Measurements from ENCODE around the gene SMTNL2. TPM values are rescaled to one million over a fixed set of nuclear protein-coding genes. Genes with fewer than 3 reads are reported as not detected.
"Not testable (repeated sequence)": the region's sequence is repeated elsewhere in the genome, so short reads cannot be mapped to it uniquely, and the experiment has no call there.

SMTNL2 gene
- total RNA-seq, 1 donor from 2014 or later: 0.08 TPM

- no peak for DNase-seq (ENCODE audit: low read depth)
These were observed 24.4 kb upstream of the SMTNL2 start for GRCh38 chr17:4559966-4560365.

GRCh38 chr17:4560421-4560820 is 23.9 kb upstream of the SMTNL2 start, which contains the start of gene GGT6:
GGT6 (minus strand) TSS chr17:4560577; CDS start chr17:4560521, 56 bp downstream.
- no peak for DNase-seq (ENCODE audit: low read depth)

GRCh38 chr17:4560837-4561256 is 23.5 kb upstream of the SMTNL2 start:
- no peak for DNase-seq (ENCODE audit: low read depth)

GRCh38 chr17:4562015-4562969 is 22.0 kb upstream of the SMTNL2 start:
- DNase-seq (ENCODE audit: low read depth): no peak

GRCh38 chr17:4565209-4566141 is 18.9 kb upstream of the SMTNL2 start:
- DNase-seq (ENCODE audit: low read depth): peak; percentile 75

- DNase-seq (ENCODE audit: low read depth): peak; percentile 69
These were observed 17.5 kb upstream of the SMTNL2 start for GRCh38 chr17:4566785-4567184.

- DNase-seq (ENCODE audit: low read depth): no peak
These were observed 14.7 kb upstream of the SMTNL2 start for GRCh38 chr17:4569591-4569990.

- no peak for DNase-seq (ENCODE audit: low read depth)
These were observed 12.2 kb upstream of the SMTNL2 start for GRCh38 chr17:4572131-4572530.

DNA sequence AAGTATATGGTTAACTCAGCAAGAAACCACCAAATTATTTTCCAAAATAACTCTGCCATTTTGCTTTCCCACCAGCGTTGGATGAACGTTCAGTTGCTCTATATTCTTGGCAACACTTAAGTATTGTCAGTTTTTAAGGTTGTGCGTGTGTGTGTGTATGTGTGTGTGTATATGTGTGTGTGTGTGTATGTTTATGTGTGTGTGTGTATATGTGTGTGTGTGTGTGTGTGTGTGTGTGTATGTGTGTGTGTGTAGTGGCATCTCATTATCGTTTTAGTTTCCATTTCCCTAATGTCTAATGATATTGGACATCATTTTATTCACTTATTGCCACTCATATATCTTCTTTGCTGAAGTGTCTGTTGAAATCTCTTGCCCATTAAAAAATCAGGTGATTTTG is 11.2 kb upstream of the SMTNL2 start:
- DNase-seq (ENCODE audit: low read depth): no peak

- DNase-seq (ENCODE audit: low read depth): peak; percentile 89
These were observed 10.7 kb upstream of the SMTNL2 start for GRCh38 chr17:4573669-4574068.

- DNase-seq (ENCODE audit: low read depth): no peak
These were observed 9.8 kb upstream of the SMTNL2 start for GRCh38 chr17:4574448-4575045.

- DNase-seq (ENCODE audit: low read depth): no peak
These were observed 8.2 kb upstream of the SMTNL2 start for GRCh38 chr17:4576161-4576558.

GRCh38 chr17:4576729-4577322 is 7.5 kb upstream of the SMTNL2 start:
- DNase-seq (ENCODE audit: low read depth): no peak

DNA sequence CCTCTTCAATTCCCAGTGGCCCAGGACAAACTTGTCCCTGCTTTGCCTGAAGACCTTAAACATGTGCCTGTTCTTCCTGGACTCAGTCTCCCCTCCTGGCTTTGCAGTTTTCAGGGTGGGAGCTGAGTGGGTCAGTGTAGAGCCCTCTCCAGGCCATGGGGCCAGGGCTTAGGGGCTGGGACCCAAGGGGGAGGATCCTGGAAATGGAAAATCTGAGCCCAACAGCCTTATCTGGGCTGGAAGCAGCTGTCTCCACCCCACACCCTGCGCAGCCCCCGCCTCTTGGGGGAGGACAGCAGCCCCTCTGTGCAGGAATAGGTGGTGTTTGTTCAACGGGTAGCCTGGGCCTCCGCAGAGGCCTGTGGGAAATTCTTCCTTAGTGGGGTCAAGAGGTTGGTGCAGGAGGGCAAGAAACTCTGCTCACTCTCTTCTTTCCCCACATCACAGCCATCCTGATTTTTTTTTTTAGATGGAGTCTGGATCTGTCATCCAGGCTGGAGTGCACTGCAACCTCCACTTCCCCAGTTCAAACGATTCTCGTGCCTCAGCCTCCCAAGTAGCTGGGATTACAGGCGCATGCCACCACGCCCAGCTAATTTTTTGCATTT is 6.8 kb upstream of the SMTNL2 start:
- DNase-seq (ENCODE audit: low read depth): no peak

DNA sequence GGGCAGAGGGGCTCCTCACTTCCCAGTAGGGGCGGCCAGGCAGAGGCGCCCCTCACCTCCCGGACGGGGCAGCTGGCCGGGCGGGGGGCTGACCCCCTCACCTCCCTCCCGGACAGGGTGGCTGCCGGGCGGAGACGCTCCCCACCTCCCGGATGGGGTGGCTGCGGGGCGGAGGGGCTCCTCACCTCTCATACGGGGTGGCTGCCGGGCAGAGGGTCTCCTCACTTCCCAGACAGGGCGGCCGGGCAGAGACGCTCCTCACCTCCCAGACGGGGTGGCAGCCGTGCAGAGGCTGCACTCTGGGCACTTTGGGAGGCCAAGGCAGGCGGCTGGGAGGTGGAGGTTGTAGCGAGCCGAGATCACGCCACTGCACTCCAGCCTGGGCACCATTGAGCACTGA is 6.0 kb upstream of the SMTNL2 start:
- not testable (repeated sequence) for DNase-seq (ENCODE audit: low read depth)

DNA sequence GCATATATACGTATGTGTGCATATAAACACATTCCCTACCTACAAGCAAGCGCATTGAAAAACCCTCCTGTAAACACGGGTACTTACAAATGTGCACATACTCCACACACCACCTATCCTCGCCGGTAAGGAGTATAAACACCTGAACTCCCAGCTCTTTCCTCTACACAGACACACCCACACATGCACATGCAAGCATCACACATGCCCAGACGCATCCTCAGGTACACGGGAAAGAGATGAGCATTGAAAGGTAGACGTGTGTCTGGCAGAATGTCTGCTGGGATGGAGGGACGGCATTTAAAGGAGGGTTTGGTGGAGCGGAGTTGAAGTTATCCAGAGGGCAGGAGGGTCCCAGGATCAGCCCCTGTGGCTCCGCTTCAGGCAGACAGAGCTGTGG is 4.7 kb upstream of the SMTNL2 start:
- DNase-seq (ENCODE audit: low read depth): no peak

GRCh38 chr17:4580291-4580690 is 4.0 kb upstream of the SMTNL2 start:
- DNase-seq (ENCODE audit: low read depth): no peak

DNA sequence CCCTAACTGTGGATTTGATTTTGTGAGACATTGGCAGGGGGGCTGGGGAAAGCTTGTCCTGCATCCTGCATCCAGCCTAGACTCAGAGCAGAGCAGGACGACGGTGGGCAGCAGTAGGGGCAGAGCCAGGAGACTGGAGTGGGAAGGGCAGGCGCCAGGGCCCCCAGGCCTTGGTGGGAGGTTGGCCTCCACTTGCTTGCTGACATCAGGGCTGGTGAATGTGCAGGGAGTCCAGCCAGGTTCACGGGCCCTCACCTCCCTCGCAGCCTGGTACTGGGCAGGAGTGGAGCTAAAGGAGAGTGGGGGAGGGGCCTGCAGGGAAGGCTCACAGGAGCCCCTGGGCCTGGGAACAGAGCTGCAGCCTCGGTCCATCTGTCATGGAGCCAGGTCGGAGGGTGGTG is 2.2 kb upstream of the SMTNL2 start:
- no peak for DNase-seq (ENCODE audit: low read depth)

DNA sequence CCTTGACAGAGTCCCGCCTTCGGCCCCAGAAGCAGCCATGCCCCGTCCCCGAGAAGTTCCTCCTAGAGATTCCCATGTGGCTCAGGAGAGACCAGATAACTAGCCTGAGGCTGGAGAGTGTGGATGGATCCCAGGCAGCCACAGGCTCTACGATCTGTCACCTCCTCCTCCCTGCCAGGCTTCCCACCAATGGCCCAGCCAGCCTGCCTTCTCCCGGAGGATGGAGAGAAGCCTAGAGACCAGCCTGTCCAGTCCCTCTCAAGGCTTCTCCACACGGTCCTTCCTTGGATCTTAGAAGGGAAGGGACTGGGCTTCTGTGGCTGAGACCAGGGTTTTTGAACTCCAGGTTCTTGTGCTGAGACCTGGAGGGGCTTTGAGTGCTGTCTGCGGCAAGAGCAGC is 1.6 kb upstream of the SMTNL2 start:
- no peak for DNase-seq (ENCODE audit: low read depth)

GRCh38 chr17:4583206-4583605 is 1.1 kb upstream of the SMTNL2 start:
- DNase-seq (ENCODE audit: low read depth): no peak

DNA sequence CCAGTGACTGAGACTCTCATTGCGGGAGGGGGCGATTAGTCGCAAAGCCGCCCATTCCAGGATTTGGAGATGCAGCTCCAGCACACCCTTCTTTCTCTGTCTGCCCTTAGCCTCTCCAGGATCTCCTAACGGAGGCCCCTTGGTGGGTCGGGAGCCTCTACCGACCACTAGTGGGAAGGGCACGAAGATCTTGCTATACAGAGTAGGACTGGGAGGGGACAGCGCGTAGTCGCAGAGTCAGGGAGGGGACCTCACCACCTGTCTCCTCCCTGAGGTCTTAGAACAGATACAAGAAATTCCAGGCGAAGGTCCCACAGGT is 588 bp upstream of the SMTNL2 start:
- peak; percentile 18 for DNase-seq (ENCODE audit: low read depth)
